HCT116 (cell line): Measurements from ENCODE around the gene CYGB.

Experiments used
- ATF3 ChIP-seq: IDR thresholded peaks from 2 replicates; pipeline ENCODE4 v1.6.1; 2012
- CEBPB ChIP-seq: IDR thresholded peaks from 2 replicates; pipeline ENCODE4 v1.6.1; 2012; ENCODE audit warnings: low read depth
- CTCF ChIP-seq, 3 experiments: fragments of 200-600 bp in 1 of 3; sonication (generic) in 1 of 3; IDR thresholded peaks in 2 of 3; conservative IDR thresholded peaks in 1 of 3; 2 replicates each; pipeline ENCODE4 v1.5.1; 2012 to 2017; ENCODE audit warnings: low read depth in 2 of 3, low read length in 2 of 3, antibody characterized with exemption in 1 of 3, borderline replicate concordance in 1 of 3, control low read depth in 1 of 3, mild to moderate bottlenecking in 1 of 3, mixed read lengths in 1 of 3, mixed run types in 1 of 3, moderate library complexity in 1 of 3; ENCODE audit not compliant: insufficient read depth in 1 of 3
- ELF1 ChIP-seq: IDR thresholded peaks from 2 replicates; pipeline ENCODE4 v1.6.1; 2012; ENCODE audit warnings: low read depth, borderline replicate concordance
- EZH2phosphoT487 ChIP-seq: fragments of 200-600 bp; IDR thresholded peaks from 2 replicates; pipeline ENCODE4 v1.6.1; 2018; ENCODE audit warnings: antibody characterized with exemption, borderline replicate concordance
- MAX ChIP-seq: IDR thresholded peaks from 2 replicates; pipeline ENCODE4 v1.6.1; 2012
- POLR2A ChIP-seq: IDR thresholded peaks from 2 replicates; pipeline ENCODE4 v1.7.0; 2011; ENCODE audit warnings: borderline replicate concordance; ENCODE audit not compliant: insufficient read depth, insufficient read length; ENCODE audit errors: extremely low read depth
- POLR2AphosphoS5 ChIP-seq: IDR thresholded peaks from 2 replicates; pipeline ENCODE4 v1.6.1; 2011; ENCODE audit warnings: mild to moderate bottlenecking, low read depth, low read length, moderate library complexity
- REST ChIP-seq: IDR thresholded peaks from 2 replicates; pipeline ENCODE4 v1.6.1; 2012; ENCODE audit warnings: low read depth
- SP1 ChIP-seq: IDR thresholded peaks from 2 replicates; pipeline ENCODE4 v1.6.1; 2012; ENCODE audit warnings: low read depth
- ZBTB33 ChIP-seq: IDR thresholded peaks from 2 replicates; pipeline ENCODE4 v1.6.1; 2011; ENCODE audit warnings: mild to moderate bottlenecking, low read length, moderate library complexity; ENCODE audit not compliant: insufficient replicate concordance; ENCODE audit errors: extremely low read depth

GRCh38 chr17:76575570-76575969 lies 38.1 kb upstream of the CYGB start:
- no peak for TF ChIP-seq POLR2AphosphoS5
- TF ChIP-seq REST, result no peak
- no peak for TF ChIP-seq CTCF (IDR thresholded peaks at IDR 0.05 in 2 of 3, conservative IDR thresholded peaks at IDR 0.05 in 1 of 3; ENCODE audit: borderline replicate concordance in 1 of 3, insufficient read depth in 1 of 3, low read depth in 2 of 3, low read length in 2 of 3)
- no peak for TF ChIP-seq EZH2phosphoT487
- TF ChIP-seq ATF3, result no peak
- TF ChIP-seq ZBTB33, result no peak
- TF ChIP-seq POLR2A, result no peak
- TF ChIP-seq ELF1, result no peak
- TF ChIP-seq SP1, result no peak
- no peak for TF ChIP-seq MAX
- TF ChIP-seq CEBPB, result no peak
